ENCODE data around the gene PUSL1.

DNA sequence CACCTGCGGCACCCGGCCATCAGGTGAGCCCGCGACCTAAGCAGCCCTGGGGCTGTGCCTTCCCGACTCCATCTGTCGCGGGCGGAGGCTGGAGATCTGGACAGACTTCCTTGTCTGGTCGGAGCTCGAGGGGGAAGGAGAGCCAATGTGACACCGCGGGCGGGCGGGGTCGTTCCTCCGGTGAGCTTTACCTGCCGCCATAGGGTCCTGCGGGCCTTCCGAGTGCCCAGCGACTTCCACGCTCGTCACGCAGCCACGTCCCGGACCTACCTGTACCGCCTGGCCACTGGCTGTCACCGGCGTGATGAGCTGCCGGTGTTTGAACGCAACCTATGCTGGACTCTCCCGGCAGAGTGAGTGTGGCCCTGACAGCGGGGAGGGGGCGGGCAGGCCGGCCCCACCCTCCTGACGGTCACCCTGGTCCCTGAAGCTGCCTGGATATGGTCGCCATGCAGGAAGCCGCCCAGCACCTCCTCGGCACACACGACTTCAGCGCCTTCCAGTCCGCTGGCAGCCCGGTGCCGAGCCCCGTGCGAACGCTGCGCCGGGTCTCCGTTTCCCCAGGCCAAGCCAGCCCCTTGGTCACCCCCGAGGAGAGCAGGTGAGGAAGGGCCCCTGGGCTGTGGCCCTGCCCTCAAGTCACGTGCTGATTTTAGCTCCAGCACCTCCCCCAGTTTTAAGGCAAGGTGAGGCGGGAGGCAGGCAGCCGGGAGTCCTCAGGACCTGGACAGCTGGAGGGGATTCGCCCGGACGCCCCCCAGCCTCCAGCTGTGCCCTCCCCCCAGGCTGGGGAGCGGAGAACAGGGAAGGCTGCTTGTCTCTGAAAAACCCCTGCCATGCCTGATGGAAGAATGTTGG is 1.1 kb downstream of the PUSL1 start:
- TF ChIP-seq RAD21 (IDR thresholded peaks at IDR 0.05; ENCODE audit: low read length) = no peak
- TF ChIP-seq, protein P1, sequence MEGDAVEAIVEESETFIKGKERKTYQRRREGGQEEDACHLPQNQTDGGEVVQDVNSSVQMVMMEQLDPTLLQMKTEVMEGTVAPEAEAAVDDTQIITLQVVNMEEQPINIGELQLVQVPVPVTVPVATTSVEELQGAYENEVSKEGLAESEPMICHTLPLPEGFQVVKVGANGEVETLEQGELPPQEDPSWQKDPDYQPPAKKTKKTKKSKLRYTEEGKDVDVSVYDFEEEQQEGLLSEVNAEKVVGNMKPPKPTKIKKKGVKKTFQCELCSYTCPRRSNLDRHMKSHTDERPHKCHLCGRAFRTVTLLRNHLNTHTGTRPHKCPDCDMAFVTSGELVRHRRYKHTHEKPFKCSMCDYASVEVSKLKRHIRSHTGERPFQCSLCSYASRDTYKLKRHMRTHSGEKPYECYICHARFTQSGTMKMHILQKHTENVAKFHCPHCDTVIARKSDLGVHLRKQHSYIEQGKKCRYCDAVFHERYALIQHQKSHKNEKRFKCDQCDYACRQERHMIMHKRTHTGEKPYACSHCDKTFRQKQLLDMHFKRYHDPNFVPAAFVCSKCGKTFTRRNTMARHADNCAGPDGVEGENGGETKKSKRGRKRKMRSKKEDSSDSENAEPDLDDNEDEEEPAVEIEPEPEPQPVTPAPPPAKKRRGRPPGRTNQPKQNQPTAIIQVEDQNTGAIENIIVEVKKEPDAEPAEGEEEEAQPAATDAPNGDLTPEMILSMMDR (conservative IDR thresholded peaks at IDR 0.05; ENCODE audit: low read depth, low read length) = no peak
- no peak for TF ChIP-seq SMC3 (IDR thresholded peaks at IDR 0.05; ENCODE audit: low read depth, low read length)
